Breast epithelium (tissue), 4 donors: ENCODE data around the gene SPATA45. TPM values are rescaled to one million over a fixed set of nuclear protein-coding genes. Genes with fewer than 3 reads are reported as not detected.

Experiments
- DNase-seq, 2 donors: peaks; one replicate each; pipeline ENCODE4 v3.0.0-alpha.2; 2019; ENCODE audit warnings: low spot score in 2 of 2
- H3K27ac ChIP-seq, 2 donors: fragments of 200-600 bp; sonication (generic) in 1 of 2; one replicate each; pipeline ENCODE4 v1.5.1; 2016 to 2019; ENCODE audit warnings: mild to moderate bottlenecking in 1 of 2
- H3K27me3 ChIP-seq, 2 donors: fragments of 200-600 bp; sonication (generic) in 1 of 2; one replicate each; pipeline versions ENCODE4 v1.5.1 to v1.6.0; 2017 to 2019; ENCODE audit warnings: control low read depth in 1 of 2, mild to moderate bottlenecking in 1 of 2
- H3K36me3 ChIP-seq: fragments of 200-600 bp; one replicate; pipeline ENCODE4 v1.5.1; 2019
- H3K4me1 ChIP-seq, 2 donors: fragments of 200-600 bp; sonication (generic); one replicate each; pipeline ENCODE4 v1.5.1; 2016 to 2019; ENCODE audit warnings: control low read depth in 1 of 2
- H3K4me3 ChIP-seq, 3 donors: fragments of 200-600 bp; sonication (generic); 1 replicate in 2 of 3; 2 replicates in 1 of 3; pipeline ENCODE4 v1.5.1; 2016 to 2019; ENCODE audit warnings: mild to moderate bottlenecking in 3 of 3, moderate library complexity in 2 of 3
- H3K9me3 ChIP-seq, 2 donors: fragments of 200-600 bp; sonication (generic) in 1 of 2; one replicate each; pipeline ENCODE4 v1.5.1; 2016 to 2019; ENCODE audit warnings: control low read depth in 1 of 2
- POLR2A ChIP-seq: fragments of 450-650 bp; IDR thresholded peaks from one replicate; pipeline ENCODE4 v1.6.1; 2016; ENCODE audit warnings: antibody characterized with exemption, mild to moderate bottlenecking, moderate library complexity
- POLR2AphosphoS5 ChIP-seq, 3 donors: sonication (generic); formaldehyde crosslinking; IDR thresholded peaks; one replicate each; pipeline ENCODE4 v1.6.1; 2017; ENCODE audit warnings: antibody characterized with exemption in 3 of 3
- intact Hi-C: fragments of 100-400 bp; cut with DNase I; formaldehyde crosslinking; loops from one replicate; pipeline ENCODE4 v1.15.1; 2023; ENCODE audit warnings: low total_unique reads
- total RNA-seq, 3 donors: library from RNA; depleted of rRNA; stranded (reverse); fragments of >200 nt; gene quantifications; one replicate each; pipeline ENCODE4 v1.1.0, GENCODE V29; 2016
- TF ChIP-seq, protein P1 (sequence below), 3 donors: fragments of 450-650 bp; IDR thresholded peaks; one replicate each; pipeline ENCODE4 v1.5.1; 2016 to 2017; ENCODE audit warnings: antibody characterized with exemption in 3 of 3, mild to moderate bottlenecking in 3 of 3, moderate library complexity in 3 of 3

The SPATA45 gene
- total RNA-seq, 3 donors from 2014 or later = not detected

DNA sequence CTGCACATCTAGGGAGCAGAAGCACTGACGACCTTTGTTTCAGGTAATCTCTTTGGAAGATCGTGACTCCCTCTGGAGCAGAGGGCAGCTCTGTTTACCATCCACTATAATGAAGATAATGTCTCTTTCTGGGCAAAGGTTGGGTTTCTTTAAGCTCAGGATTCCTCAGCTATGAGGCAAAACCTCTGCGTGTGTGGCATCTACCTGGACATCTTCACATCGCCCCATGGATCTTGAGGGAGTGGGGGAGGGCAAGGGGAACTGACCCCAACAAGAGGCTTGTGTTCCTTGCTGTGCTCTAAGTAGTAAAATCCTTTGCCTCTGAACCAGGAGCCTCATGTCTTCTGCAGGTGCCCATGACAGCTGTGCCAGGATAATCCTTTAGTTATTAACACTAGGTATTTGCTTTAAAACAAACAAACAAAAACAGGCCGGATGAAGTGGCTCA is 19.6 kb downstream of the SPATA45 start:
- intact Hi-C loops = no loop called here
- H3K9me3 ChIP-seq = peaks cover 0 to 14% of the 10 kb centered on the region in 2 donors
- TF ChIP-seq POLR2A (no peak), POLR2AphosphoS5 (IDR thresholded peaks at IDR 0.05) (no peak)
- TF ChIP-seq, protein P1, sequence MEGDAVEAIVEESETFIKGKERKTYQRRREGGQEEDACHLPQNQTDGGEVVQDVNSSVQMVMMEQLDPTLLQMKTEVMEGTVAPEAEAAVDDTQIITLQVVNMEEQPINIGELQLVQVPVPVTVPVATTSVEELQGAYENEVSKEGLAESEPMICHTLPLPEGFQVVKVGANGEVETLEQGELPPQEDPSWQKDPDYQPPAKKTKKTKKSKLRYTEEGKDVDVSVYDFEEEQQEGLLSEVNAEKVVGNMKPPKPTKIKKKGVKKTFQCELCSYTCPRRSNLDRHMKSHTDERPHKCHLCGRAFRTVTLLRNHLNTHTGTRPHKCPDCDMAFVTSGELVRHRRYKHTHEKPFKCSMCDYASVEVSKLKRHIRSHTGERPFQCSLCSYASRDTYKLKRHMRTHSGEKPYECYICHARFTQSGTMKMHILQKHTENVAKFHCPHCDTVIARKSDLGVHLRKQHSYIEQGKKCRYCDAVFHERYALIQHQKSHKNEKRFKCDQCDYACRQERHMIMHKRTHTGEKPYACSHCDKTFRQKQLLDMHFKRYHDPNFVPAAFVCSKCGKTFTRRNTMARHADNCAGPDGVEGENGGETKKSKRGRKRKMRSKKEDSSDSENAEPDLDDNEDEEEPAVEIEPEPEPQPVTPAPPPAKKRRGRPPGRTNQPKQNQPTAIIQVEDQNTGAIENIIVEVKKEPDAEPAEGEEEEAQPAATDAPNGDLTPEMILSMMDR (IDR thresholded peaks at IDR 0.05) = no peak
- H3K4me3 ChIP-seq = no peak overlapping the region
- no peaks in the 10 kb centered on the region for H3K4me1 ChIP-seq
- H3K27me3 ChIP-seq = no peaks in the 10 kb centered on the region
- H3K36me3 ChIP-seq = no peaks in the 10 kb centered on the region
- H3K27ac ChIP-seq = no peak overlapping the region
- DNase-seq = no peak

DNA sequence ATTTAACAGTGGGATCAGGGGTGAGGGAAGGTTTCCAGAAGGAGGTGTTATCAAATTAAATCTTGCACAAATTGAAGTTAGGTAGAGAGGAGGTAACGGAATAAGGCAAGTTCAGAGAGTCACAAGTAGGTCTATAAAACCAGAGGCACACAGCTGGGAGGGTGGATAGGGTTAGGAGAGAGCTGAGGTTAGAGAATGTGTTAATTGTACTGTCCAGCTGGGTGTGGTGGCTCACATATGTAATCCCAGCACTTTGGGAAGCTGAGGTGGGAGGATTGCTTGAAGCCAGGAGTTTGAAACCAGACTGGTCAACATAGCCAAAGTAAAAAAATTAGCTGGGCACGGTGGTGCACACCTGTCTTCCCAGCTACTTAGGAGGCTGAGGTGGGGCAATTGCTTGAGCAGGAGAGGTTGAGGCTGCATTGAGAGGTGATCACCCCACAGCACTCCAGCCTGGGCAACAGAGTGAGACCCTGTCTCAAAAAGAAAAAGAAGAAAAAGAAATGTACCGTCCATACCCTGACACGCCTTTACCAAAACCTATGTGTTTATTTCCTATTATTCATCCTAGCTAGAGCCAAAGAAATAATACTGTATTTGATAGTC is 20.2 kb downstream of the SPATA45 start:
- H3K9me3 ChIP-seq = peaks cover 0 to 14% of the 10 kb centered on the region in 2 donors
- H3K27me3 ChIP-seq = no peaks in the 10 kb centered on the region
- H3K4me3 ChIP-seq = no peak overlapping the region
- H3K4me1 ChIP-seq = no peaks in the 10 kb centered on the region
- H3K36me3 ChIP-seq = no peaks in the 10 kb centered on the region
- no peak overlapping the region for H3K27ac ChIP-seq
- TF ChIP-seq POLR2AphosphoS5 (IDR thresholded peaks at IDR 0.05) = no peak
- TF ChIP-seq, protein P1 (IDR thresholded peaks at IDR 0.05) = no peak
- DNase-seq = no peak
- intact Hi-C loops = no loop called here

DNA sequence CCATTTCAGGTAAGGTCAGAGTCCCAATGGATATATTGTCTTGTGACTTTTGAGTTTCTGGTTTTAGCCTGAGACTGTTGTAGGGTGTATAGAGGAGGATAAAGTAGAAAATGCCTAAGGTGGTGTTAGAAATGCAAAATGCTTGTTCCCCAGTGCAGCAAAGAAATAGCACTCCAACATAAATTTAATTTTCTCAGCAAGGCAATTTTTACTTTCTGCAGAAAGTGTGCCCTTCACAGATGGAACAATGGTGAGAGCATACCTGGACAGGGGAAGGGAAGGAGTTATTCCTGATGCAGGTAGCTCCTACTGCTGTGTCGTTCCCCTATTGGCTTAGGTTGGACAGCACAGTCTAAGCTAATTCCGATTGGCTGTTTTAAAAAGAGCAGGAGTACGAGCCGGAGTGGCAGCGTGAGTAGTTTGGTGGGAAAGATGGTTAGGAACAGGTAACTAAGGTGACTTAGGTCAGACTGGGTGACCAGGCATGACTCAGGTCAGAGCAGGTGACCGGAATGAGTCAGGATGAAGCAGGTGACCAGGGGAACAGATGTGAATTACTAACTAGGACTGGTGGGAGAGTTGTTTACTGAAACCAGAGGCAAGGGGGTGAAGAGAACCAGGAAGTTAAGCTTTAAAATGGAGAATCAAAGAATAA is 21.5 kb downstream of the SPATA45 start:
- DNase-seq = no peak
- intact Hi-C loops = no loop called here
- Histone ChIP-seq H3K9me3 (peaks cover 0 to 14% of the 10 kb centered on the region in 2 donors), H3K4me1 (no peaks in the 10 kb centered on the region), H3K4me3 (no peak overlapping the region), H3K27ac (no peak overlapping the region), H3K36me3 (no peaks in the 10 kb centered on the region), H3K27me3 (no peaks in the 10 kb centered on the region)
- no peak for TF ChIP-seq POLR2AphosphoS5 (IDR thresholded peaks at IDR 0.05)
- TF ChIP-seq, protein P1 (IDR thresholded peaks at IDR 0.05) = no peak

DNA sequence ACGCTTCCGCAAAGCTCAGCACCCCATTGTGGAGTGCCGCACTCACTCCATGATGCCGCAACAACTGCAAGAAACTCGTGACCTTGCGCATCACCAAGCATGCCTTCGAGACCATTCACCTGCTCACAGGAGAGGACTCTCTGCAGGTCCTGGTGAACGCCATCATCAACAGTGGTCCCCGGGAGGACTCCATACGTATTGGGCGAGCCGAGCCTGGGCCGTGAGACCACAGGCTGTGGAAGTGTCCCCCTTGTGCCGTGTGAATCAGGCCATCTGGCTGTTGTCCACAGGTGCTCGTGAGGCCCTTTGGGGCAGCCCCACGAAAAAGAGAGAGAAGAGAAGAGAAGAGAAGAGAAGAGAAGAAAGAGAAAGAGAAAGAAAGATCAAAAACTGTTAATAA is 23.2 kb downstream of the SPATA45 start:
- no peaks in the 10 kb centered on the region for H3K36me3 ChIP-seq
- no peak overlapping the region for H3K4me3 ChIP-seq
- TF ChIP-seq, protein P1 (IDR thresholded peaks at IDR 0.05) = no peak
- TF ChIP-seq POLR2A (no peak), POLR2AphosphoS5 (IDR thresholded peaks at IDR 0.05) (no peak)
- no peaks in the 10 kb centered on the region for H3K4me1 ChIP-seq
- H3K27me3 ChIP-seq = no peaks in the 10 kb centered on the region
- peaks cover 0 to 14% of the 10 kb centered on the region in 2 donors for H3K9me3 ChIP-seq
- no peak overlapping the region for H3K27ac ChIP-seq
- DNase-seq = no peak
- intact Hi-C loops = no loop called here

DNA sequence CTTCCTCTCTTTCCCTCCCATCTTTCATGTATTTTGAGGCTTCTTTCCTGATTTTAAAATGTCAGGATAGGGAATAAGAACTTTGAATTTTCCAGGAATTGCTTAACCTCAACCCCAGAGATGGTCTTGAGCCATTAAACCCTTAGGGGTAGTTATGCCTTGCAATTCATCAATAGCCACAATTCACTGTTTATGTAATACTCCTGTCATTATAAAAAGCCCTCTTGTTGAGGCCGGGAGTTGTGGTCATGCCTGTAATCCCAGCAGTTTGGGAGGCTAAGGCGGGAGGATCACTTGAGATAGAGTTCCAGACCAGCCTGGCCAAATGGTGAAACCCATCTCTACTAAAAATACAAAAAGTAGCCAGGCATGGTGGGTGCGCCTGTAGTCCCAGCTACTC is 24.5 kb downstream of the SPATA45 start:
- H3K4me3 ChIP-seq = no peak overlapping the region
- H3K36me3 ChIP-seq = no peaks in the 10 kb centered on the region
- no peak for DNase-seq
- no peaks in the 10 kb centered on the region for H3K4me1 ChIP-seq
- peaks cover 0 to 14% of the 10 kb centered on the region in 2 donors for H3K9me3 ChIP-seq
- H3K27ac ChIP-seq = no peak overlapping the region
- intact Hi-C loops = loop anchor here (2.0 kb wide), 2 partner anchors 30 to 66 kb away; no protein-coding TSS in a partner anchor
- no peaks in the 10 kb centered on the region for H3K27me3 ChIP-seq
- TF ChIP-seq, protein P1 (IDR thresholded peaks at IDR 0.05) = no peak
- no peak for TF ChIP-seq POLR2AphosphoS5 (IDR thresholded peaks at IDR 0.05)
- TF ChIP-seq POLR2A = no peak
